Right atrium auricular region (tissue), 2 donors: ENCODE results near the gene RNU1-1. TPM values are rescaled to one million over a fixed set of nuclear protein-coding genes. Genes with fewer than 3 reads are reported as not detected.
"Not testable (repeated sequence)": the region's sequence is repeated elsewhere in the genome, so short reads cannot be mapped to it uniquely, and the experiment has no call there.

Source experiments
- DNase-seq: peaks from one replicate; pipeline ENCODE4 v3.0.0-alpha.2; 2019; ENCODE audit warnings: low spot score
- H3K27ac ChIP-seq, 2 donors: fragments of 200-600 bp; sonication (generic); 1 replicate in 1 of 2; 2 replicates in 1 of 2; pipeline ENCODE4 v1.5.1; 2016 to 2019
- H3K27me3 ChIP-seq, 2 donors: fragments of 200-600 bp; sonication (generic); one replicate each; pipeline versions ENCODE4 v1.5.1 to v1.6.0; 2017 to 2019
- H3K36me3 ChIP-seq: fragments of 200-600 bp; sonication (generic); one replicate; pipeline ENCODE4 v1.5.1; 2016
- H3K4me1 ChIP-seq, 2 donors: fragments of 200-600 bp; sonication (generic); one replicate each; pipeline versions ENCODE4 v1.5.1 to v1.6.0; 2017 to 2019
- H3K4me3 ChIP-seq, 2 donors: fragments of 200-600 bp; sonication (generic); 1 replicate in 1 of 2; 2 replicates in 1 of 2; pipeline ENCODE4 v1.5.1; 2017 to 2019; ENCODE audit warnings: mild to moderate bottlenecking in 1 of 2, moderate library complexity in 1 of 2
- H3K9me3 ChIP-seq, 2 donors: fragments of 200-600 bp; sonication (generic); one replicate each; pipeline ENCODE4 v1.5.1; 2019
- total RNA-seq, 2 donors: library from RNA; depleted of rRNA; stranded (reverse); fragments of >200 nt; gene quantifications; one replicate each; pipeline ENCODE4 v1.1.0, GENCODE V29; 2016
- TF ChIP-seq, protein P1 (sequence below), 2 donors: fragments of 200-600 bp; sonication (generic); IDR thresholded peaks; one replicate each; pipeline ENCODE4 v1.5.1; 2019; ENCODE audit warnings: antibody characterized with exemption in 2 of 2

RNU1-1 gene
- total RNA-seq, 2 donors from 2014 or later = not detected

DNA sequence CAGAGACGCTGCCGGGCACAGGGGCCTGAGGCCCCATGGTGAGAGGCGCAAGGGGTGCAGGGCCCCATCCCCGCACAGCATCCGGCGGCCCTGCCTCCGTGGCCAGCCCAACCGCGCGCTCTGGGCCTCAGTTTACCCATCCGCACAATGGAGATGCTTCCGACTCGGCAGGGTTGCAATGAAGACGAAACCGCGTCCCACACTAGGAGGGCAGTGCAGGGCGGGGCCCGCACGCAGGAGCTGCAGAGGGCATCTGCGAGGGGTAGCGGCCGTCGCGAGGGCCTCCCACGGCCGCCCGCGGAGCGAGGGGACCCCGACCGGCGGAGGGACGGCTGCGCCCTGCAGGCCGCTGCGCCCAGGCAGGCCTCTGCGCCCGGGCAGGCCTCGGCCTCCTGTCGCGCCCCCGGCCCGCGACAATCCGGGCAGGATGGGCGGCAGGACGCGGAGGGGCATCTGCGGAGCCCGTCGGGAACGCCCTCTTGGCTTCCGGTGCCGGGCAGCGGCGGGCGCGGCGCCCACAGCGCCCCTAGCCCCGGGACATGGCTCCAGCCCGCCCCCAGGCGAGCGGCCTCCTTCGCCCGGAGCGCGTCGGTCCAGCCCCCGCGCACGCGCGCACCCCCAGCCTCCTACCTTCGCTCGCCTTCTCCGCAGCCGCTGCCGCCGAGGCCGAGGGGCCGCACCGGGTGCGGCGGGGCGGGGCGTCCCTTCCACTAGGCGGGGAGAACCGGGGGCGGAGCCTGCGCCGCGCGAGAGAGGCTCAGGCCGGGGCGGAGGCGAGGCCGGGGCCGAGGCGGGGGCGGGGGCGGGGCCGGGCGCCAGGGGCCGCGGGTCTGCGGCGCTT is 15.3 kb downstream of the RNU1-1 start:
- peak; percentile 79 for DNase-seq
- TF ChIP-seq, protein P1, sequence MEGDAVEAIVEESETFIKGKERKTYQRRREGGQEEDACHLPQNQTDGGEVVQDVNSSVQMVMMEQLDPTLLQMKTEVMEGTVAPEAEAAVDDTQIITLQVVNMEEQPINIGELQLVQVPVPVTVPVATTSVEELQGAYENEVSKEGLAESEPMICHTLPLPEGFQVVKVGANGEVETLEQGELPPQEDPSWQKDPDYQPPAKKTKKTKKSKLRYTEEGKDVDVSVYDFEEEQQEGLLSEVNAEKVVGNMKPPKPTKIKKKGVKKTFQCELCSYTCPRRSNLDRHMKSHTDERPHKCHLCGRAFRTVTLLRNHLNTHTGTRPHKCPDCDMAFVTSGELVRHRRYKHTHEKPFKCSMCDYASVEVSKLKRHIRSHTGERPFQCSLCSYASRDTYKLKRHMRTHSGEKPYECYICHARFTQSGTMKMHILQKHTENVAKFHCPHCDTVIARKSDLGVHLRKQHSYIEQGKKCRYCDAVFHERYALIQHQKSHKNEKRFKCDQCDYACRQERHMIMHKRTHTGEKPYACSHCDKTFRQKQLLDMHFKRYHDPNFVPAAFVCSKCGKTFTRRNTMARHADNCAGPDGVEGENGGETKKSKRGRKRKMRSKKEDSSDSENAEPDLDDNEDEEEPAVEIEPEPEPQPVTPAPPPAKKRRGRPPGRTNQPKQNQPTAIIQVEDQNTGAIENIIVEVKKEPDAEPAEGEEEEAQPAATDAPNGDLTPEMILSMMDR (IDR thresholded peaks at IDR 0.05) = peak in 1 of 2 donors; percentile 51
- Histone ChIP-seq H3K4me3 (peak overlapping the region; percentile 77 to 87), H3K9me3 (no peaks in the 10 kb centered on the region), H3K4me1 (peaks cover 0 to 12% of the 10 kb centered on the region in 2 donors), H3K36me3 (no peaks in the 10 kb centered on the region), H3K27me3 (no peaks in the 10 kb centered on the region), H3K27ac (peak overlapping the region; percentile 81 to 84)

DNA sequence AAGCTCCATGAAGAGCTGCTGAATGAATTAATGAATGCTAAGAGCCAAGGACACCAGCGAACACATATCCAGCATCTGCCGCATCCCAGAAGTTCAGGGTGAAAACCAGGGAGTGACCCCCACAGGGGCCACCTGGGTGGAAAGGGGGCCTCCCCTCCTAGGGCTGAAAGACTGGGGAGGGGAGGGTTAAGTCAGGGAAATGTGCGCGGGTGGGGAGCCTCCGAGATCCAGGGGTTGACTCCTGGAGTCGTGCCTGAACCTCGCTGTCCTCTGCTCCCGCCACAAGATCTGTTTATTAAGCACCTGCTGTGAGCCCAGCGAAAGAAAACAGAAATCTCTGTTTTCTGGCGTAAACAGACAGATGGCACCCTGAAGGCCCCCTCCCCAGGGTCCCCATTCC is 16.0 kb downstream of the RNU1-1 start:
- peaks cover 0 to 12% of the 10 kb centered on the region in 2 donors for H3K4me1 ChIP-seq

DNA sequence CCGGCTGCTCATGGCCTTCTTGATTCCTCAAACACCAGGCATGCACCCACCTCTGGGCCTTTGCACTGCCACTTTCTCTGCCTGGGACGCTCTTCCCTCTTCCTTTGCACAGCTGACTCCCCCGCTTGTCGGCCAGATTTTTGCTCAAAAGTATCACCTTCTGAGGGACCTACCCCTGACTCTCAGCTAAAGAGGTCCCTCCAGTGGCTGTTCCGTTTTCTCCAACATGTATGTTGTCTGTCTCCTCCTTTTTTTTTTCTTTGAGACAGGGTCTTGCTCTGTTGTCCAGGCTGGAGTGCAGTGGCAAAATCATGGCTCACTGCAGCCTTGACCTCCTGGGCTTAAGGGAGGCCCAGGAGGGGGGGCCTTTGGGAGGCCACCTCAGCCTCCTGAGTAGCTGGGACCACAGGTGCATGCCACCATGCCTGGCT is 16.6 kb downstream of the RNU1-1 start:
- not testable (repeated sequence) for H3K9me3 ChIP-seq, DNase-seq, H3K27ac ChIP-seq, H3K4me3 ChIP-seq, H3K36me3 ChIP-seq, H3K27me3 ChIP-seq
- peaks cover 0 to 12% of the 10 kb centered on the region in 2 donors for H3K4me1 ChIP-seq

More for the DNA sequence above, 16.0 kb downstream of the RNU1-1 start:
- Histone ChIP-seq H3K27ac (peak overlapping the region; percentile 36 to 84), H3K4me3 (peak overlapping the region in 1 of 2 donors; percentile 87)
- not testable (repeated sequence) for H3K9me3 ChIP-seq, H3K36me3 ChIP-seq, H3K27me3 ChIP-seq, DNase-seq

DNA sequence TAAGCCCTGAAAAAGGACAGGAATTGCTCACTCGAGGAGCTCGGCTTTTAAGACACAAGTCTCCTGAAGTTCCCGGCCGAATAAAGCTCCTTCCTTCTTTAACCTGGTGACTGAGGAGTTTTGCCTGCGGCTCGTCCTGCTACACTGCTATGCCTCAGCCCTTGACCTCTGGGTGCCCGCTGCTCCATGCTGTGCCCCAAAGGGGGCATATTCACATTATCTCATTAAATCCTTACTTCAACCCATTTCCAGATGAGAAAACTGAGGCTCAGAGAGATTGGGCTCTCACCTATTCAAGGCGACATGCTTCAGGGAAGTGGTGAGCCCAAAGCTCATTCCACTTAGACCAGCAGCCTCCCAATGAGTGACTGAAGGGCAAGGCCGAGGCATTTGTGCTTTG is 20.4 kb downstream of the RNU1-1 start:
- H3K4me3 ChIP-seq, DNase-seq, H3K27ac ChIP-seq, H3K36me3 ChIP-seq, H3K9me3 ChIP-seq, H3K4me1 ChIP-seq, H3K27me3 ChIP-seq: not testable (repeated sequence)

DNA sequence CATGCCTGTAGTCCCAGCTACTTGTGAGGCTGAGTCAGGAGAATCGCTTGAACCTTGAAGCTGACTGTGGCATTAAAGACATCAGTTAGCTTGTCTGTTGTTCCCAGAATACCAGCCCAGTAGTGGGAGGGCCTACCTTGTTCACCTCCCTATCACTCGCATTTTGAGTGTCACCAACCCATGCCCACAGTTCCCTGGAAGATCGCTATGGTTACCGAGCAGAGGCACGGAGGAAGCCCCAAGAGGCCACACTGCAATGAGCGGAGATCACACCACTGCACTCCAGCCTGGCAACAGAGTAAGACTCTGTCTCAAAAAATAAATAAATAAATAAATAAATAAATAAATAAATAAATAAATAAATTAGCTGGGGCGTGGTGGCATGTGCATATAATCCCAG is 21.1 kb downstream of the RNU1-1 start:
- not testable (repeated sequence) for H3K9me3 ChIP-seq, H3K27ac ChIP-seq, H3K4me1 ChIP-seq, H3K27me3 ChIP-seq, DNase-seq, H3K36me3 ChIP-seq, H3K4me3 ChIP-seq

DNA sequence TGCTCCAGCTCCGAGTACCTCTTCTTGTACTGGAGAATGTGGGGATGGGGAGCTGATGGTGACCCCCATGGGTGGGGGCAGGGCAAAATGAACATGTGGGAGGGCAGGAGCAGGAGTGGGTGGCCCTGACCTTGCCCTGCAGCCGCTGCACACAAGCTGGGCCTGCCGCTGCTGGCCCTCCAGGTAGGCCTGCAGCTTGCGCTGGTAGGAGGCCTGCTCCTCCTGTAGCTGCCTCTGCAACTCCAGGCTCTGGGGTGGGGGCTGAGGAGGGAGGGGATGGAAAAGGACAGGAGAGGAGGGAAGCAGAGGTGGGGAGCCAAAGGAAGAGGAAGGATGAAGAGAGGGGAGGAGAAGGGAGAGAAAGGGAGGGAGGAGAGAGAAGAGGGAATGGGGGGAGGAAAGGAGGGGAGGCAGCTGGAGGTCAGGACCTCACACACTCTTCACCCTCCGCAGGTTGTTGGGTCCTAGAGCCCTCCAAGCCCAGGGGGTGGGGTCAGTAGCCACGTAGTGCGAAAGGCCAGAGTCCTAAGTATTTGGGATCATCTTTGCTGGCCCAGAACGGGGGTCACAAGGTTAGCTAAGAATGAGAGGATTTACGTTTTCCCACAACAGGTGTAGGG is 22.9 kb downstream of the RNU1-1 start:
- no peak overlapping the region for H3K4me3 ChIP-seq
- H3K27me3 ChIP-seq = no peaks in the 10 kb centered on the region
- H3K9me3 ChIP-seq = no peaks in the 10 kb centered on the region
- H3K27ac ChIP-seq = no peak overlapping the region
- no peak for DNase-seq
- peaks cover 9% of the 10 kb centered on the region for H3K36me3 ChIP-seq
- no peaks in the 10 kb centered on the region for H3K4me1 ChIP-seq
- TF ChIP-seq, protein P1 (IDR thresholded peaks at IDR 0.05) = no peak

DNA sequence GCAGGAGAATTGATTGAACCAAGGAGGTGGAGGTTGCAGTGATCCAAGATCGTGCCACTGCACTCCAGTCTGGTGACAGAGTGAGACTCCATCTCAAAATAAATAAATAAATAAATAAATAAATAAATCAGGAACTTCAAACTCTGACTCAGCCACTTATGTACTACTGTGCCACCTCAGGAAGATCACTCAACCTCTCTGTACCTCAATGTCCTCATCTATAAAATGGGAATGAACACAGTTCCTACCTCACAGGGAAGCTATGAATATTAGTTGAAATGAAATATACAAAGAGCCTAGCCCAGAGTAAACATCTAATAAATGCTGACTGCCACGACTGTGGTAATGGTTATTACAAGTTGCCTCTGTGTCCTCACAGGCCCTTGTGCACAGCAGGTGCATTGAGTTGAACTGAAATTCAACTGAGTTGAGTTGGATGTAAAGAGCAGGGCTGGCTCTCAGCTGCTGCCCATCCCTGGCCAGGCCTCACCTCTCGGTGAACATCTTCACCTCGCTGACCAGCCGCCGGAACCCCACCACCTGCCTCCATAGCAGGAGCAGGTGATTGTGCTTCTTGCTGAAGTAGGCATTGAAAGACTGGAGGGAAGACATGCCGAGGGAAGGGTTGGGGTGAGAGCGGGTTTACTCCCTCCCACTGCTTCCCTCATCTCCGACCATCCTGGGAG is 24.7 kb downstream of the RNU1-1 start:
- not testable (repeated sequence) for H3K4me1 ChIP-seq, H3K9me3 ChIP-seq, DNase-seq, H3K27me3 ChIP-seq, H3K4me3 ChIP-seq, H3K27ac ChIP-seq
- H3K36me3 ChIP-seq = peaks cover 24% of the 10 kb centered on the region

DNA sequence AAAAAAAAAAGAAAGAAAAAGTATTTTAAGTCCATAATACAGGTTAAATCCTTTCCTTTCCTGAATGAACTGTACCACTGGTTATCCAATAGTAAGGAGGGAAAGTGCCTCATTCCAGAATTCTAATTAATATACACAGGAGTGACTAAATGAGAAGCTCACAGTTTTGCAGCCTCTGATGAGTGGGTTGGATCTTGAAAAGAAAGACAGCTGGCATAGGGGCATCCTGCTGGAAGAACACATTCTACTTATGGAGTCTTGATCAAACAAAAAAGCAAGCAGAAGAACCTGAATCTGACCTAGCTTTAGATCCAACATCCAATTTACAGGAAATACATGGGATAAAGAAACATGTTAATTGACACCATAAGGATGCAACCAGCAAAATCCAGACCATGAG is 27.1 kb downstream of the RNU1-1 start:
- peaks cover 41% of the 10 kb centered on the region for H3K36me3 ChIP-seq
- not testable (repeated sequence) for H3K27ac ChIP-seq, H3K4me3 ChIP-seq, H3K4me1 ChIP-seq, H3K9me3 ChIP-seq, DNase-seq, H3K27me3 ChIP-seq

DNA sequence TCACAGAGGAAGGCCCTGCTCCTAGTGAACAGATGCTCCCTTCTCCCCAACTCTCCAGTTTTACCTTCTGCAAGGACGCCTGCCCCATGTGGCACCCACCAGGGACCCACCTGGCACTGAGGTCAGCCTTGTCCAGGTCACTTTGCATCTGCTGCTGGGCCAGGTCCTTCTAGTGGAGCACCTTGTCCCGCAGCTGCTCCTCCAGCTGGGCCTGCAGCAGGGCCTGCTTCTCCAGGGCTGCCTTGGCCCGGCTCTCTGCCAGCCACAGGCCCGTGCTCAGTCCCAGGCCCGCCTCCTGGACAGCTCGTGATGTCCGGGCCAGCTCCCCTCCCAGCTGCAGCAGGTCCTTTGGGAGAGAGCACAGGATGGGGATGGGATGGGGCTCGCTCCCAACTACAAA is 27.8 kb downstream of the RNU1-1 start:
- peaks cover 47% of the 10 kb centered on the region for H3K36me3 ChIP-seq
- H3K9me3 ChIP-seq, DNase-seq, H3K4me3 ChIP-seq, H3K27ac ChIP-seq, H3K4me1 ChIP-seq, H3K27me3 ChIP-seq: not testable (repeated sequence)
